Stomach smooth muscle (tissue), 2 donors: ENCODE measurements around the gene SH3RF3.
"Not testable (repeated sequence)": the region's sequence is repeated elsewhere in the genome, so short reads cannot be mapped to it uniquely, and the experiment has no call there.

Experiments used
- H3K27ac ChIP-seq: one replicate; pipeline ENCODE4 v1.7.0; 2013; ENCODE audit warnings: mild to moderate bottlenecking, low read length, inconsistent platforms
- H3K27me3 ChIP-seq, 2 donors: one replicate each; pipeline ENCODE4 v1.7.0; 2013; ENCODE audit warnings: low read length in 2 of 2; ENCODE audit not compliant: insufficient read depth in 2 of 2, control insufficient read depth in 1 of 2
- H3K36me3 ChIP-seq, 2 donors: one replicate each; pipeline ENCODE4 v1.7.0; 2013; ENCODE audit warnings: low read length in 2 of 2; ENCODE audit not compliant: control insufficient read depth in 2 of 2, insufficient read depth in 2 of 2
- H3K4me1 ChIP-seq: one replicate; pipeline ENCODE4 v1.7.0; 2013; ENCODE audit warnings: low read length; ENCODE audit not compliant: control insufficient read depth, insufficient read depth
- H3K4me3 ChIP-seq, 2 donors: one replicate each; pipeline ENCODE4 v1.7.0; 2013; ENCODE audit warnings: low read length in 2 of 2
- H3K9ac ChIP-seq, 2 donors: one replicate each; pipeline ENCODE4 v1.7.0; 2013; ENCODE audit warnings: low read length in 2 of 2, mild to moderate bottlenecking in 1 of 2
- H3K9me3 ChIP-seq, 2 donors: one replicate each; pipeline ENCODE4 v1.7.0; 2013; ENCODE audit warnings: low read length in 2 of 2; ENCODE audit not compliant: control insufficient read depth in 2 of 2
- donor health status: healthy.
- donor health status: Pancreatic carcinoma.

Gene SH3RF3

GRCh38 chr2:109089602-109090300 is 39.3 kb upstream of the SH3RF3 start:
- H3K9ac ChIP-seq, result no peak overlapping the region
- H3K4me1 ChIP-seq, result peaks cover 3% of the 10 kb centered on the region
- H3K27me3 ChIP-seq, result no peaks in the 10 kb centered on the region
- H3K27ac ChIP-seq, result no peak overlapping the region
- no peaks in the 10 kb centered on the region for H3K36me3 ChIP-seq
- H3K4me3 ChIP-seq, result no peak overlapping the region
- H3K9me3 ChIP-seq, result no peaks in the 10 kb centered on the region

GRCh38 chr2:109091526-109091925 is 37.5 kb upstream of the SH3RF3 start:
- Histone ChIP-seq H3K9me3 (no peaks in the 10 kb centered on the region), H3K36me3 (no peaks in the 10 kb centered on the region)

GRCh38 chr2:109094144-109094543 is 34.9 kb upstream of the SH3RF3 start:
- no peaks in the 10 kb centered on the region for H3K36me3 ChIP-seq
- H3K9ac ChIP-seq, result no peak overlapping the region
- H3K4me1 ChIP-seq, result peaks cover 3% of the 10 kb centered on the region
- no peak overlapping the region for H3K27ac ChIP-seq
- H3K27me3 ChIP-seq, result no peaks in the 10 kb centered on the region
- no peak overlapping the region for H3K4me3 ChIP-seq
- no peaks in the 10 kb centered on the region for H3K9me3 ChIP-seq

More at GRCh38 chr2:109091526-109091925, 37.5 kb upstream of the SH3RF3 start:
- H3K27me3 ChIP-seq, result no peaks in the 10 kb centered on the region
- H3K9ac ChIP-seq, result no peak overlapping the region
- no peak overlapping the region for H3K4me3 ChIP-seq
- no peak overlapping the region for H3K27ac ChIP-seq
- H3K4me1 ChIP-seq, result peaks cover 3% of the 10 kb centered on the region

- H3K4me3 ChIP-seq, result no peak overlapping the region
- no peaks in the 10 kb centered on the region for H3K27me3 ChIP-seq
- H3K4me1 ChIP-seq, result no peaks in the 10 kb centered on the region
- H3K9me3 ChIP-seq, result no peaks in the 10 kb centered on the region
- H3K9ac ChIP-seq, result no peak overlapping the region
- no peak overlapping the region for H3K27ac ChIP-seq
- H3K36me3 ChIP-seq, result no peaks in the 10 kb centered on the region
Observed at GRCh38 chr2:109098251-109098920, 30.6 kb upstream of the SH3RF3 start.

GRCh38 chr2:109098921-109099273 is 30.1 kb upstream of the SH3RF3 start:
- Histone ChIP-seq H3K9ac (no peak overlapping the region), H3K4me1 (no peaks in the 10 kb centered on the region), H3K27me3 (no peaks in the 10 kb centered on the region), H3K36me3 (no peaks in the 10 kb centered on the region), H3K9me3 (no peaks in the 10 kb centered on the region), H3K27ac (no peak overlapping the region), H3K4me3 (no peak overlapping the region)

GRCh38 chr2:109102588-109103233 is 26.3 kb upstream of the SH3RF3 start:
- no peaks in the 10 kb centered on the region for H3K4me1 ChIP-seq
- no peak overlapping the region for H3K4me3 ChIP-seq
- no peaks in the 10 kb centered on the region for H3K36me3 ChIP-seq
- H3K27ac ChIP-seq, result no peak overlapping the region
- no peaks in the 10 kb centered on the region for H3K27me3 ChIP-seq
- H3K9ac ChIP-seq, result no peak overlapping the region
- no peaks in the 10 kb centered on the region for H3K9me3 ChIP-seq

- Histone ChIP-seq H3K4me3 (no peak overlapping the region), H3K27me3 (no peaks in the 10 kb centered on the region), H3K27ac (no peak overlapping the region), H3K36me3 (no peaks in the 10 kb centered on the region), H3K4me1 (no peaks in the 10 kb centered on the region), H3K9ac (no peak overlapping the region), H3K9me3 (no peaks in the 10 kb centered on the region)
Observed at GRCh38 chr2:109105113-109105512, 23.9 kb upstream of the SH3RF3 start.

- H3K4me1 ChIP-seq, result no peaks in the 10 kb centered on the region
- H3K9me3 ChIP-seq, result no peaks in the 10 kb centered on the region
- no peaks in the 10 kb centered on the region for H3K27me3 ChIP-seq
- no peak overlapping the region for H3K9ac ChIP-seq
- H3K27ac ChIP-seq, result no peak overlapping the region
- no peaks in the 10 kb centered on the region for H3K36me3 ChIP-seq
- no peak overlapping the region for H3K4me3 ChIP-seq
Observed at GRCh38 chr2:109108740-109109139, 20.3 kb upstream of the SH3RF3 start.

GRCh38 chr2:109109342-109109741 is 19.7 kb upstream of the SH3RF3 start:
- Histone ChIP-seq H3K36me3 (no peaks in the 10 kb centered on the region), H3K27me3 (no peaks in the 10 kb centered on the region), H3K27ac (no peak overlapping the region), H3K4me3 (no peak overlapping the region), H3K9me3 (no peaks in the 10 kb centered on the region), H3K4me1 (no peaks in the 10 kb centered on the region), H3K9ac (no peak overlapping the region)

- Histone ChIP-seq H3K9ac (no peak overlapping the region), H3K4me1 (no peaks in the 10 kb centered on the region), H3K4me3 (no peak overlapping the region), H3K9me3 (no peaks in the 10 kb centered on the region), H3K27me3 (no peaks in the 10 kb centered on the region), H3K36me3 (no peaks in the 10 kb centered on the region), H3K27ac (no peak overlapping the region)
Observed at GRCh38 chr2:109110170-109110569, 18.8 kb upstream of the SH3RF3 start.

GRCh38 chr2:109117181-109117580 is 11.8 kb upstream of the SH3RF3 start:
- H3K27ac ChIP-seq, result not testable (repeated sequence)

More at GRCh38 chr2:109117181-109117580, 11.8 kb upstream of the SH3RF3 start:
- H3K36me3 ChIP-seq, H3K4me1 ChIP-seq, H3K27me3 ChIP-seq, H3K9ac ChIP-seq, H3K4me3 ChIP-seq, H3K9me3 ChIP-seq: not testable (repeated sequence)
